ENCODE results near the gene ANKRD6. TPM values are rescaled to one million over a fixed set of nuclear protein-coding genes. Genes with fewer than 3 reads are reported as not detected.

The ANKRD6 gene
- total RNA-seq, 1 experiment from 2014 or later = 5.6 TPM

GRCh38 chr6:89562093-89562973 is 129.4 kb downstream of the ANKRD6 start:
- no peaks in the 10 kb centered on the region for H3K9me3 ChIP-seq (ENCODE audit: low read length)
- H3K27ac ChIP-seq (ENCODE audit: low read length) = no peak overlapping the region
- H3K9me2 ChIP-seq (replicated peaks; ENCODE audit: low read length) = no peaks in the 10 kb centered on the region
- no peak overlapping the region for H2AFZ ChIP-seq (ENCODE audit: low read length)
- POLR2A ChIA-PET (ENCODE audit: unreplicated experiment) = no interaction called here
- H3K36me3 ChIP-seq (ENCODE audit: low read depth, low read length) = no peaks in the 10 kb centered on the region
- no peaks in the 10 kb centered on the region for H4K20me1 ChIP-seq (ENCODE audit: low read length)
- H3K9ac ChIP-seq (ENCODE audit: low read length) = no peak overlapping the region
- intact Hi-C loops (cut with micrococcal nuclease) = no loop called here
- ATAC-seq (no peak), DNase-seq (no peak)
- no peaks in the 10 kb centered on the region for H3K79me2 ChIP-seq (ENCODE audit: low read length)
- no peak overlapping the region for H3K4me2 ChIP-seq (ENCODE audit: low read length)
- TF ChIP-seq EZH2 (IDR thresholded peaks at IDR 0.05; ENCODE audit: low read length, unreplicated experiment) = no peak
- H3K4me3 ChIP-seq (ENCODE audit: low read length) = no peak overlapping the region
- H3K4me1 ChIP-seq (ENCODE audit: insufficient read depth, low read length) = no peaks in the 10 kb centered on the region
- no peaks in the 10 kb centered on the region for H3F3A ChIP-seq (ENCODE audit: low read length, unreplicated experiment)
- BruUV-seq (replicated peaks) = no TSS peak
- no peaks in the 10 kb centered on the region for H3K27me3 ChIP-seq (ENCODE audit: low read length)
- CTCF ChIA-PET = no interaction called here

GRCh38 chr6:89563866-89564265 is 130.9 kb downstream of the ANKRD6 start:
- no peaks in the 10 kb centered on the region for H3K4me1 ChIP-seq (ENCODE audit: insufficient read depth, low read length)
- H3F3A ChIP-seq (ENCODE audit: low read length, unreplicated experiment) = no peaks in the 10 kb centered on the region
- no peaks in the 10 kb centered on the region for H4K20me1 ChIP-seq (ENCODE audit: low read length)
- H3K27ac ChIP-seq (ENCODE audit: low read length) = no peak overlapping the region
- no peaks in the 10 kb centered on the region for H3K79me2 ChIP-seq (ENCODE audit: low read length)
- BruUV-seq (replicated peaks) = no TSS peak
- no peaks in the 10 kb centered on the region for H3K27me3 ChIP-seq (ENCODE audit: low read length)
- no peak for ATAC-seq
- H3K4me3 ChIP-seq (ENCODE audit: low read length) = no peak overlapping the region
- no peak overlapping the region for H2AFZ ChIP-seq (ENCODE audit: low read length)
- H3K9ac ChIP-seq (ENCODE audit: low read length) = no peak overlapping the region
- ChIA-PET CTCF (no interaction called here), POLR2A (ENCODE audit: unreplicated experiment) (no interaction called here)
- H3K4me2 ChIP-seq (ENCODE audit: low read length) = no peak overlapping the region
- no peak for TF ChIP-seq EZH2 (IDR thresholded peaks at IDR 0.05; ENCODE audit: low read length, unreplicated experiment)
- TF ChIP-seq CTCF (conservative IDR thresholded peaks at IDR 0.05; ENCODE audit: low read depth, low read length) = no peak
- TF ChIP-seq EZH2phosphoT487 (IDR thresholded peaks at IDR 0.05; ENCODE audit: borderline replicate concordance, low read length) = no peak
- DNase-seq = no peak
- H3K36me3 ChIP-seq (ENCODE audit: low read depth, low read length) = no peaks in the 10 kb centered on the region
- no peaks in the 10 kb centered on the region for H3K9me2 ChIP-seq (replicated peaks; ENCODE audit: low read length)
- H3K9me3 ChIP-seq (ENCODE audit: low read length) = no peaks in the 10 kb centered on the region
- intact Hi-C loops (cut with micrococcal nuclease) = no loop called here

- Histone ChIP-seq H3K4me3 (ENCODE audit: low read length) (no peak overlapping the region), H3K9me2 (replicated peaks; ENCODE audit: low read length) (no peaks in the 10 kb centered on the region), H4K20me1 (ENCODE audit: low read length) (no peaks in the 10 kb centered on the region), H3K79me2 (ENCODE audit: low read length) (no peaks in the 10 kb centered on the region), H3F3A (ENCODE audit: low read length, unreplicated experiment) (no peaks in the 10 kb centered on the region), H3K4me2 (ENCODE audit: low read length) (no peak overlapping the region), H3K27ac (ENCODE audit: low read length) (no peak overlapping the region), H3K4me1 (ENCODE audit: insufficient read depth, low read length) (no peaks in the 10 kb centered on the region), H3K36me3 (ENCODE audit: low read depth, low read length) (no peaks in the 10 kb centered on the region), H3K9me3 (ENCODE audit: low read length) (no peaks in the 10 kb centered on the region), H2AFZ (ENCODE audit: low read length) (no peak overlapping the region), H3K9ac (ENCODE audit: low read length) (no peak overlapping the region), H3K27me3 (ENCODE audit: low read length) (no peaks in the 10 kb centered on the region)
- intact Hi-C loops (cut with micrococcal nuclease) = no loop called here
- DNase-seq (no peak), ATAC-seq (no peak)
- BruUV-seq (replicated peaks) = no TSS peak
- ChIA-PET POLR2A (ENCODE audit: unreplicated experiment) (no interaction called here), CTCF (no interaction called here)
- TF ChIP-seq CTCF (conservative IDR thresholded peaks at IDR 0.05; ENCODE audit: low read depth, low read length) (no peak), EZH2 (IDR thresholded peaks at IDR 0.05; ENCODE audit: low read length, unreplicated experiment) (no peak), EZH2phosphoT487 (IDR thresholded peaks at IDR 0.05; ENCODE audit: borderline replicate concordance, low read length) (no peak)
Measured at GRCh38 chr6:89564752-89565427, 131.9 kb downstream of the ANKRD6 start.

All from PC-3 (cell line).